Activated naive CD4-positive, alpha-beta T cell treated with anti-CD3 and anti-CD28 coated beads, Interleukin-2, amount 10 ng/mL, durations not matched to agents 7 days and 5 days (primary cell): ENCODE measurements around the gene RBFOX1.

Experiments
- CTCF ChIA-PET: fragments of 350-600 bp; sonication (Branson Sonifier 250); formaldehyde crosslinking; loops from one replicate; lab custom pipeline; 2021; ENCODE audit warnings: antibody characterized with exemption; lab: Charles Lee
- DNase-seq: peaks from one replicate; pipeline ENCODE4 v3.0.0-alpha.2; 2020
- H3K27ac Mint-ChIP-seq: one replicate; pipeline ENCODE4 v1.8.0; 2021; ENCODE audit warnings: mild to moderate bottlenecking, moderate library complexity, mixed read lengths
- H3K27me3 Mint-ChIP-seq: one replicate; pipeline ENCODE4 v1.8.0; 2021; ENCODE audit warnings: mild to moderate bottlenecking, mixed read lengths
- H3K36me3 Mint-ChIP-seq: one replicate; pipeline ENCODE4 v1.8.0; 2021; ENCODE audit warnings: mixed read lengths
- H3K4me1 Mint-ChIP-seq: one replicate; pipeline ENCODE4 v1.8.0; 2021; ENCODE audit warnings: mixed read lengths
- H3K4me3 Mint-ChIP-seq: one replicate; pipeline ENCODE4 v1.8.0; 2021; ENCODE audit warnings: mild to moderate bottlenecking, moderate library complexity, mixed read lengths
- H3K9me3 Mint-ChIP-seq: one replicate; pipeline ENCODE4 v1.8.0; 2021; ENCODE audit warnings: mixed read lengths

Gene RBFOX1

GRCh38 chr16:7601100-7601499 is 268.5 kb downstream of the RBFOX1 start:
- H3K4me3 Mint-ChIP-seq, result no peak overlapping the region
- H3K27ac Mint-ChIP-seq, result no peak overlapping the region
- H3K9me3 Mint-ChIP-seq, result peaks cover 13% of the 10 kb centered on the region
- H3K36me3 Mint-ChIP-seq, result no peaks in the 10 kb centered on the region
- DNase-seq, result no peak
- no peaks in the 10 kb centered on the region for H3K4me1 Mint-ChIP-seq
- CTCF ChIA-PET, result no interaction called here
- H3K27me3 Mint-ChIP-seq, result no peaks in the 10 kb centered on the region

GRCh38 chr16:7602291-7602950 is 269.8 kb downstream of the RBFOX1 start:
- no peak for DNase-seq
- Mint-ChIP-seq H3K4me3 (no peak overlapping the region), H3K27ac (no peak overlapping the region), H3K27me3 (no peaks in the 10 kb centered on the region), H3K36me3 (no peaks in the 10 kb centered on the region), H3K9me3 (peaks cover 18% of the 10 kb centered on the region), H3K4me1 (no peaks in the 10 kb centered on the region)
- CTCF ChIA-PET, result no interaction called here

DNA sequence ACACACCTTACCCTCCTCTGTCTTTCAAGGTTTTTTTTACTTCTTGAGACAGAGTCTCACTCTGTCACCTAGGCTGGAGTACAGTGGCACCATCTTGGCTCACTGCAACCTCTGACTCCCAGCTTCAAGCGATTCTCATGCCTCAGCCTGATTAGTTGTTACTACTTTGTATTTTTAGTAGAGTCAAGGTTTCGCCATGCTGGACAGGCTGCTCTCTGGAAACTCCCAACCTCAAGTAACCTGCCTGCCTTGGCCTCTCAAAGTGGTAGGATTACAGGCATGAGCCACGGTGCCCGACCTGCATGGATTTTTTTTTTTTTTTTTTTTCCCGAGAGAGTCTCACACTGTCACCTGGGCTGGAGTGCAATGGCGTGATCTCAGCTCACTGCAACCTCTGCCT is 273.2 kb downstream of the RBFOX1 start:
- Mint-ChIP-seq H3K36me3 (no peaks in the 10 kb centered on the region), H3K27ac (no peak overlapping the region), H3K4me3 (no peak overlapping the region), H3K9me3 (peaks cover 23% of the 10 kb centered on the region), H3K27me3 (no peaks in the 10 kb centered on the region), H3K4me1 (no peaks in the 10 kb centered on the region)
- CTCF ChIA-PET, result no interaction called here
- no peak for DNase-seq

- H3K4me1 Mint-ChIP-seq, result no peaks in the 10 kb centered on the region
- H3K27me3 Mint-ChIP-seq, result no peaks in the 10 kb centered on the region
- peaks cover 29% of the 10 kb centered on the region for H3K9me3 Mint-ChIP-seq
- CTCF ChIA-PET, result no interaction called here
- H3K36me3 Mint-ChIP-seq, result no peaks in the 10 kb centered on the region
- H3K27ac Mint-ChIP-seq, result no peak overlapping the region
- DNase-seq, result no peak
- H3K4me3 Mint-ChIP-seq, result no peak overlapping the region
Observed at GRCh38 chr16:7612671-7613070, 280.0 kb downstream of the RBFOX1 start.

DNA sequence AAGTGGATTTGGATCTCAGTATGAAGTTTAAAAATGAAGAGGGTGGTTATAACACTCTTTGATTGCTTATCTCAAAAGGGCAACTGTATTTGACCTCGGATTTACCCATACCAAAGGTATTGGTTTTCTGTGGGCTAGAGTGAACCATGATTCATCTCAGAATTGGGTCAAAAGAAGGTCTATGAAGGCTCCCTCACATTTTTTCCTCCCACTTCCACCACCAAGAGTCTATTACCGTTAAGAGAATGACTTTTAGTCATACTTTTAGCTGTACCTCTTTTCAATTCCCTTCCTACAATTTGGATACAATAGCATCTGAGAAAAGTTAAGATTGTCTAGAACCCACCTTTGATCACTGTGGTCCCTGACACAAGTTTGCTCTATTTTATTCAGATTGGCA is 280.9 kb downstream of the RBFOX1 start:
- H3K4me1 Mint-ChIP-seq, result no peaks in the 10 kb centered on the region
- H3K27ac Mint-ChIP-seq, result no peak overlapping the region
- no peak for DNase-seq
- no peaks in the 10 kb centered on the region for H3K27me3 Mint-ChIP-seq
- H3K4me3 Mint-ChIP-seq, result no peak overlapping the region
- peaks cover 25% of the 10 kb centered on the region for H3K9me3 Mint-ChIP-seq
- no peaks in the 10 kb centered on the region for H3K36me3 Mint-ChIP-seq
- CTCF ChIA-PET, result no interaction called here

- H3K27ac Mint-ChIP-seq, result no peak overlapping the region
- H3K4me1 Mint-ChIP-seq, result no peaks in the 10 kb centered on the region
- CTCF ChIA-PET, result no interaction called here
- no peak overlapping the region for H3K4me3 Mint-ChIP-seq
- H3K9me3 Mint-ChIP-seq, result peaks cover 26% of the 10 kb centered on the region
- no peaks in the 10 kb centered on the region for H3K27me3 Mint-ChIP-seq
- no peak for DNase-seq
- no peaks in the 10 kb centered on the region for H3K36me3 Mint-ChIP-seq
Observed at GRCh38 chr16:7614021-7614795, 281.6 kb downstream of the RBFOX1 start.

DNA sequence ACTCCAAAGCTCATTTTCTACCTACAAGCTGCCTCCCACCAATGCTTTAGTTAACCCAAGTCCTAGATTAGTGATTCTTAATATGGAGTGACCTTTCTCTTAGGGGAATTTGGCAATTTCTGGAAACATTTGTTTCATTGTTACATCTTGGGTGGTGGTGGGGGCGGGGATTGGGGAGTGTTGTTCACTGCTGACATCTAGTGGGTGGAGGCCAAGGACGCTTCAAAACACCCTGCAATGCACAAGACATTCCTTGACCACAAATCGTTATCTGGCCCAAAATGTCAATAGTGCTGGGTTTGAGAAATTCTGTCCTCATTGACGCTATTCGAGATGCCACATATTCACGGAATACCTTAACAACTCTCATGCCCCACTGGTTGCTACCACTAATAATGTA is 282.9 kb downstream of the RBFOX1 start:
- Mint-ChIP-seq H3K9me3 (peaks cover 32% of the 10 kb centered on the region), H3K27ac (no peak overlapping the region), H3K4me3 (no peak overlapping the region), H3K27me3 (no peaks in the 10 kb centered on the region), H3K4me1 (no peaks in the 10 kb centered on the region), H3K36me3 (no peaks in the 10 kb centered on the region)
- DNase-seq, result no peak
- CTCF ChIA-PET, result no interaction called here

- no peak overlapping the region for H3K27ac Mint-ChIP-seq
- no peaks in the 10 kb centered on the region for H3K4me1 Mint-ChIP-seq
- H3K9me3 Mint-ChIP-seq, result peaks cover 33% of the 10 kb centered on the region
- no peaks in the 10 kb centered on the region for H3K36me3 Mint-ChIP-seq
- H3K27me3 Mint-ChIP-seq, result no peaks in the 10 kb centered on the region
- H3K4me3 Mint-ChIP-seq, result no peak overlapping the region
- DNase-seq, result no peak
- CTCF ChIA-PET, result no interaction called here
Observed at GRCh38 chr16:7624871-7625766, 292.5 kb downstream of the RBFOX1 start.

- Mint-ChIP-seq H3K36me3 (no peaks in the 10 kb centered on the region), H3K27ac (no peak overlapping the region), H3K4me3 (no peak overlapping the region), H3K27me3 (no peaks in the 10 kb centered on the region), H3K4me1 (no peaks in the 10 kb centered on the region), H3K9me3 (peaks cover 25% of the 10 kb centered on the region)
- DNase-seq, result no peak
- CTCF ChIA-PET, result no interaction called here
Observed at GRCh38 chr16:7628981-7629380, 296.3 kb downstream of the RBFOX1 start.

GRCh38 chr16:7629571-7629970 is 296.9 kb downstream of the RBFOX1 start:
- Mint-ChIP-seq H3K4me3 (no peak overlapping the region), H3K4me1 (no peaks in the 10 kb centered on the region), H3K36me3 (no peaks in the 10 kb centered on the region), H3K27ac (no peak overlapping the region), H3K27me3 (no peaks in the 10 kb centered on the region), H3K9me3 (peaks cover 22% of the 10 kb centered on the region)
- CTCF ChIA-PET, result no interaction called here
- DNase-seq, result no peak

DNA sequence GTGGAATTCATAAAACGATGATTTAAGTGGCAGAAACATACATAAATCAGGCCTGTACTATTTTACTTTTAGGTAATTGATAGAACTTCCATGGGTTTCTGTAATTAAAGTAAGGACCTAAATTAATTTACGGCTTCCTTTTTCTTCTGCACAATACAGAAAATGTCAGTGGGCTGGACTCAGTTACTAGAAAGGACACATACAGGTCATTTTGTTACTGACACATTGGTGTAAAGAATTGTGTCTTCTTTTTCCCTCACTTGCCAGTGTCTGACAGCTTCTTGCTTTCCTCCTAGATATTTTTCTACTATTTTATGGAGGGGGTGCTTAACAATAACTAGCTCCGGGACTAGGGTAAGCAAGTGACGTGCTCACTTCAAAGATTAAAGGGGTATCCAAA is 304.8 kb downstream of the RBFOX1 start:
- Mint-ChIP-seq H3K4me1 (no peaks in the 10 kb centered on the region), H3K27me3 (no peaks in the 10 kb centered on the region), H3K27ac (no peak overlapping the region), H3K4me3 (no peak overlapping the region), H3K9me3 (peaks cover 20% of the 10 kb centered on the region), H3K36me3 (no peaks in the 10 kb centered on the region)
- CTCF ChIA-PET, result no interaction called here
- DNase-seq, result no peak

- DNase-seq, result no peak
- CTCF ChIA-PET, result no interaction called here
- peaks cover 23% of the 10 kb centered on the region for H3K9me3 Mint-ChIP-seq
- no peak overlapping the region for H3K4me3 Mint-ChIP-seq
- H3K4me1 Mint-ChIP-seq, result no peaks in the 10 kb centered on the region
- H3K27me3 Mint-ChIP-seq, result no peaks in the 10 kb centered on the region
- no peak overlapping the region for H3K27ac Mint-ChIP-seq
- H3K36me3 Mint-ChIP-seq, result no peaks in the 10 kb centered on the region
Observed at GRCh38 chr16:7638306-7638705, 305.7 kb downstream of the RBFOX1 start.

GRCh38 chr16:7640334-7640733 is 307.7 kb downstream of the RBFOX1 start:
- DNase-seq, result no peak
- CTCF ChIA-PET, result no interaction called here
- Mint-ChIP-seq H3K4me3 (no peak overlapping the region), H3K9me3 (peaks cover 25% of the 10 kb centered on the region), H3K27me3 (no peaks in the 10 kb centered on the region), H3K27ac (no peak overlapping the region), H3K36me3 (no peaks in the 10 kb centered on the region), H3K4me1 (no peaks in the 10 kb centered on the region)

GRCh38 chr16:7644176-7644575 is 311.5 kb downstream of the RBFOX1 start:
- Mint-ChIP-seq H3K27me3 (no peaks in the 10 kb centered on the region), H3K27ac (no peak overlapping the region), H3K9me3 (peaks cover 12% of the 10 kb centered on the region), H3K36me3 (no peaks in the 10 kb centered on the region), H3K4me1 (no peaks in the 10 kb centered on the region), H3K4me3 (no peak overlapping the region)
- no peak for DNase-seq
- CTCF ChIA-PET, result no interaction called here
